Measurements from ENCODE around the gene GRK5.
"Not testable (repeated sequence)": the region's sequence is repeated elsewhere in the genome, so short reads cannot be mapped to it uniquely, and the experiment has no call there.

The GRK5 gene

GRCh38 chr10:119272736-119273135 is 65.4 kb downstream of the GRK5 start:
- TF ChIP-seq CTCF (IDR thresholded peaks at IDR 0.05; ENCODE audit: low read length, missing control alignments), result no peak
- no peak for DNase-seq (ENCODE audit: low read depth)
- H3K4me3 ChIP-seq (replicated peaks; ENCODE audit: low read depth, low read length), result no peak overlapping the region

DNA sequence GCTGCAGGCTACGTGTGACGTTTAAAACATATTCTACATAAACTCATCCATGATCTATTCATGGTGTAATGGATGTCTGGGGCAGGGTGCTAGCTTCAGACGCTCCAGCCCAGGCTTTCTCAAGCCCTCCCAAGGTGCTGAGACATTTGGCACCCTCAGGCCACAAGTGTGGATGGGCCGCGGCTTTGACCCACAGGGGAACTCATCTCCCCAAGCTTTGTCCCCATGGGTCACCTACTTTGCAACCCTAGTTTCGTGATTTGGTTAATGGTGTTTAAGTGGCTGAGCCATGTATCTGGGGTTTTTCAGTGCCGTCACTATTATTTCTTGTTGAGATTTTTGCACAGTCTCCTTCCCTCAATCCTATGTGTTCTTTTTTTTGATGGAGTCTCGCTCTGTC is 66.0 kb downstream of the GRK5 start:
- no peak for TF ChIP-seq CTCF (IDR thresholded peaks at IDR 0.05; ENCODE audit: low read length, missing control alignments)
- no peak overlapping the region for H3K4me3 ChIP-seq (replicated peaks; ENCODE audit: low read depth, low read length)
- DNase-seq (ENCODE audit: low read depth), result no peak

DNA sequence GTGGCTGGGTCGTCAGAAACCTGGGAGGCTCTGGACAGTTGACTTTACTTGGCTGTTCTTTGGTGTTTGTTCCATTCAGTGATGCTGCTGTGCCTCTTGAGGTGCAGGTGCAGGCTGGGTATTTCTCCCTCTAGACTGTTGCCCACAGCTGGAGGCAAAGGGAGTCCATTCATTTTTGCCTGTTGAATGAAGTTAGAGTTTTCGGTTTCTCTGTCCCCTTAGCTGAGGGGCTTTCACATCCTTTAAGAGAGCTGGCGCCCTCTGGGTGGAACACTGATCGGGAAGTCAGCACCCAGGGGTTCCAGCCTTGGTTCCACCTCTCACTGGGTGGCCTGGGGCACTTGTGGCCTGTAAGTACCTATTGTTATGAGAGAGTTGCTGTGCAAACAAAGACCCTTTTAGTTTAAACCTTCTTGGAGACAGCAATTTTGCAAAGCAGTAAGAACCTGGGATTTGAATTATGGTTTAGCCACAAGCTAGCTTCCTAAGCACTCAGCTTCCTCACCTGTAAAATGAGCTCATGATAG is 67.2 kb downstream of the GRK5 start:
- no peak for TF ChIP-seq CTCF (IDR thresholded peaks at IDR 0.05; ENCODE audit: low read length, missing control alignments)
- H3K4me3 ChIP-seq (replicated peaks; ENCODE audit: low read depth, low read length), result no peak overlapping the region
- DNase-seq (ENCODE audit: low read depth), result no peak

DNA sequence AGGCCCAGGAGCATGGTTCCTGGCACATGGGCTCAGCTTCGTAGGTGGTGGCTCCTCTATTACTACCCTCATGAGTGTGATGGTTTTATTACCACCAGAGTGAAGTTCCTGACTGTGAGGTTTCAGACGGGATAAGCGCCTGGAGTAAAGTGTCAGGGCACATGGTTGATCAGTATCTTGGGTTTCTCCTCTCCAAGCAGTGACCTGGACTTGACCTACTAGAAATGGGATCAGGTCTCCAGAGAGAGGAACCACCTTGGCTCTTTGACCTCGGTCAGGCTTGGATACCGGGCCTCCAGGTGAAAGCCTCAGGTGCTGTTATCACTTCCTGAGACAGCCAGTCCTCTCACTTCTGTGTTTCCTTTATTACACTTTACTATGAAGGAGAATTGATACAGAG is 67.7 kb downstream of the GRK5 start:
- DNase-seq (ENCODE audit: low read depth), result no peak
- H3K4me3 ChIP-seq (replicated peaks; ENCODE audit: low read depth, low read length), result no peak overlapping the region
- TF ChIP-seq CTCF (IDR thresholded peaks at IDR 0.05; ENCODE audit: low read length, missing control alignments), result no peak

GRCh38 chr10:119276194-119276593 is 68.8 kb downstream of the GRK5 start:
- not testable (repeated sequence) for DNase-seq (ENCODE audit: low read depth); H3K4me3 ChIP-seq (replicated peaks; ENCODE audit: low read depth, low read length)

DNA sequence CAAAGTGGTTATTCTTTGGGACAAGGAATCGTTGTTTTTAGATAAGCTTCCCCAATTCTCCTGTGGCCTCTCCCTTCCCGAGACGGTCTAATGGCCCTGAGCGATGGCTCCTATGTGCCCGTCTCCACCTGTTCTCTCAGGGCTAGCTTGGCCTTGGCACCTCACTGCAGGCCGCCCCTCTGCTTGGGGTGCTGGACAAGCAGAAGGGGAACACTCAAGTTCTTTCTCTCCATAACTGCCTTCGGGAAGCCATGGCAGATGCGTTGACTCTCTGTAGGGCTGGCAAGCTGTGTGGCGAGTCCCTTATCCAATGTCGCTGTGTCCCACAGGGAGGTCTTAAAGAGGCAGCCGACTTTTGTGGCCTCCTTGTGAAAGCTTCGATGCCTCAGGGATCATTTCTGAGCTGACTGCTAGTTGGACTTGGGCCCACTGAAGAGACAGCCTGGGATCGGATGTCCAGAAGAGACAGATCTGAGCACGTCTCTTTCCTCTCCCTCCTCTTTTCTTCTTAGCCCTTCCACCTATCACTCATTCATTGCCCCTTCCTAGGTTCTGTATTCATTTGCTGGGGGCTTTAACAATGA is 70.8 kb downstream of the GRK5 start:
- no peak overlapping the region for H3K4me3 ChIP-seq (replicated peaks; ENCODE audit: low read depth, low read length)
- no peak for TF ChIP-seq CTCF (IDR thresholded peaks at IDR 0.05; ENCODE audit: low read length, missing control alignments)
- no peak for DNase-seq (ENCODE audit: low read depth)

GRCh38 chr10:119279441-119279840 is 72.1 kb downstream of the GRK5 start:
- no peak for DNase-seq (ENCODE audit: low read depth)
- TF ChIP-seq CTCF (IDR thresholded peaks at IDR 0.05; ENCODE audit: low read length, missing control alignments), result no peak
- no peak overlapping the region for H3K4me3 ChIP-seq (replicated peaks; ENCODE audit: low read depth, low read length)

Measured in fibroblast of pulmonary artery (primary cell).